ENCODE measurements around the gene C13orf42.

The C13orf42 gene

DNA sequence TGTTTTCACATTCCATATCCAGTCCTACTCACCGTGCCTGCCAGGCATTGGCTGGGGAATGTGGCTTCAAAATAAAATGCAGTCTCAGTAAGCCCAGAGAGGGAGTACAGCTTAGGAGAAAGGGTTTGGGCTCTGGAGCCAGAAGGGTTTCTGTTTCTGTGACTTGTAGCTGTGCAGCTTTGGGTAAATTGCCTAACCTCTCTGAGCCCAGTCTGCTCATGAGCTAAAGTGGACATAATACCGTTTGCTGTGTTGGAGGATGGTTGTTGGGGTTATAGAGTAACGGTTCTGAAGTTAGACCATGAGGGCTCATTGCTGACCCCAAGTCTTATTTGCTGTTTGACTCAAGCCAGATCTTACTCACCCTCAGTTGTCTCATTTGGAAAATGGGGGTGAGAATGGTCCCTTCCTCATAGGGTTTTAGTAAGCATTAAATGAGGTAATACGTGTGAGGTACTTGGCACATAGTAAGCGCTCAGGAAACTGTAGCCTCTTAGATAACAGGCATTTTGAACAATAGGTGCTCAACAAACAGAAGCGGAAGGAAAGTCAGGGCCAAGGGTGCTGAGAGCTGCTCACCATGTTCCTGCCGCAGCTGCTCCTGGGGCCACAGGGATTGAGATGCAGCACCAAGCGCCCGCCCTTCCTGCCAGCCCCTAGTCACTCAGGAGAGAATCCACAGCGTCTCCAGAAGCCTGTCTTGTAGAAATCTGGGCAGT lies 45.5 kb downstream of the C13orf42 start:
- DNase-seq (ENCODE audit: low read depth in 2 of 2) = no peak

DNA sequence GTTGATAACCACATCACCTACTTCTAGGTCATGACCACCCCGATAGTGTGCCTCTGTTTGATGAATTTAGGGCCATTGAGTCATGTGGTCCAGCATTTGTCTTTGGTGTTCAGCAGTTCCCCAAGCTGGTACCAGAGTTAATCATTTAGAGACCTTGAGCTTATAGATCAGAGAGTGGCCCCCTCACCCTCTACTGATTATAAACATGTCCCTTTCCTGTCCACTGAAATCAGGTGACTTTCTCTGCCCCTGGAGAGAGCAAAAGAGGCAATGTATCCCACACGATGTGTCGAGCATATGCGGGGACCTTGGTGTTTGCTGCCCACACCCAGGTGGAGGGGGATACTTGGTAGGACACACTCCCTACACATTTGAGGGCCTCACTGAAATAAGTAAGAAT lies 46.3 kb downstream of the C13orf42 start:
- DNase-seq (ENCODE audit: low read depth in 2 of 2) = no peak

DNA sequence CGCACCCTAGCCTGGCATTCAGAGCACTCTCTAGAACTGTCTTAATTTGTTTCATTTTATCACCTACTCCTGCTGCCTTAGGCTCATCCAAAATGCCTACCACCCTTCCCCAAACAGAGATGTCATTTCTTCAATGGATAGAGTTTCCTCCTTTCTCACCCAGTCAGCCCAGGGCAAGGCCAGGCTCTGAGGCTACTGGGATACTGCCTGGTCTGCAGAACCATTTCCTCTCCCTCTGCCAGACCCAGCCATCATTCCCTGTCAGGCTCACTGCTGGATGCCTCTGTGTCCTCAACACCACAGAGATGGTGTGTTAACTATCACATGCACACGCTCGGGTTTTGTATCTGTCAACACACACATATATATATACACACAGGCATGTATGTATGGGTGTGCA lies 47.2 kb downstream of the C13orf42 start:
- no peak for DNase-seq (ENCODE audit: low read depth in 2 of 2)

- no peak for DNase-seq (ENCODE audit: low read depth in 2 of 2)
These were observed 52.5 kb downstream of the C13orf42 start for GRCh38 chr13:51058461-51059167.

GRCh38 chr13:51057906-51058305 lies 53.2 kb downstream of the C13orf42 start:
- DNase-seq (ENCODE audit: low read depth in 2 of 2) = no peak

GRCh38 chr13:51057001-51057400 lies 54.1 kb downstream of the C13orf42 start:
- no peak for DNase-seq (ENCODE audit: low read depth in 2 of 2)

DNA sequence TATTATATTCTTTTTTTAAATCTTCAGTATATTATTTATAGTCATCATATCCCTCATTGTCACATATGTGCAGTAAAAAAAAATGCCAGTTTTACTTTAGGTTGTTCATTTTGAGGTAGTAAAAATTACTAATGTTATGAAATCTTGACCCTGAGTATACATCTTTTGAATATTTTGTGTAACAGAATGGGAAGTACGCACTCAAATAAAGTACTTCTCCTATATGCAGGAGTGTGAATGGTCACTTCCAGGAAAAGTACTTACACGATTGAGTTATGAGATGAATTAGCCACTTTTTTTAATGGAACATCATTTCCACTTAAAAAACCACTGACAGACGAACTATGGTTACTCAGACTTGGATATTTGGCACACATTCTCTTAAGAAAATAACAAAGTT lies 58.5 kb downstream of the C13orf42 start:
- DNase-seq (ENCODE audit: low read depth in 2 of 2) = no peak

- no peak for DNase-seq (ENCODE audit: low read depth in 2 of 2)
These were observed 60.8 kb downstream of the C13orf42 start for GRCh38 chr13:51050021-51050830.

- DNase-seq (ENCODE audit: low read depth in 2 of 2) = no peak
These were observed 62.5 kb downstream of the C13orf42 start for GRCh38 chr13:51048616-51049015.

DNA sequence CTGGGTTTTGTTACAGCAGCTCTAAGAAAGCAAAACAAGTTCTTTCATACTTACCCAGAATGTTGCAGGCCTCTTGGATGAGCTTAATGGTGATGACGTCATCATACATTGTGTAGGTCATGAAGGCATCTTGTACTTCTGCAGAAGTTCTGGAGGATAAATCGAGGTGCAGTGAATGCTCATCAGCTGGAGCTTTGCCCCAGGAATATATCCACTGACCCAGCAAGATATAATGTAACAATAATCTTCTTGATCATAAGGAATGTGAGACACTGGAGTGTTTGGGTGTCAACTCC lies 63.0 kb downstream of the C13orf42 start:
- DNase-seq (ENCODE audit: low read depth in 2 of 2) = no peak

DNA sequence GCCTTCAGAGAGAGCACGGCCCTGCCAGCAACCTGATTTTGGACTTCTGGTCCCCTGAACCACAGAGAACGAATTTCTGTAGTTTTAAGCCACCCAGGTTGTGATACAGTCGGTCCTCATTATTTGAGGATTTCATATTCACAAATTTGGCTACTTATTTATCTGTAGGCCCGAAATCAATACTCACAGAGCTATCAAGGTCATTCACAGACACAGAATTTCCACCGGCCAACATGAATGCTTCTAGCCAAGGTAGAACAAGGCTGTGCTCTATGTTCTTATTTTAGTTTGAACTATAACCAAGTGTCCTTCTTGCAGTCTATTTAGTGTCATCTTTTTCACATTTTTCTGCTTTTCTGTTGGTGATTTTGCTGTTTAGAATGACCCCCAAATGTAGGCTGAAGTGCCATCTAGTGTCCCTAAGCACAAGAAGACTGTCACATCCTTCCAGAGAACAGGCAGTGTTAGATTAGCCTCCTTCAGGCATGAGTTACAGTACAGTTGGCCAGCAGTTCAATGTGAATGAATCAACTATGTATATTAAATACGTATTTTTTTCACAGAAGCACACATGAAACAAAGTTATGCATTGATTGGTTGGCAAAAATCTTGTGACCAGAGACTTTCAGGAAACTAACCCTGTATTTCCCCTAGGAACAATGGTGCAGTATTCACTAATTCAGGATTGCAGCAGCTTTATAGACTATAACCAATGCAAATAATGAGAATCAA lies 63.5 kb downstream of the C13orf42 start:
- no peak for DNase-seq (ENCODE audit: low read depth in 2 of 2)

GRCh38 chr13:51045451-51045850 lies 65.6 kb downstream of the C13orf42 start:
- DNase-seq (ENCODE audit: low read depth in 2 of 2) = no peak

- DNase-seq (ENCODE audit: low read depth in 2 of 2) = no peak
These were observed 66.9 kb downstream of the C13orf42 start for GRCh38 chr13:51044023-51044665.

DNA sequence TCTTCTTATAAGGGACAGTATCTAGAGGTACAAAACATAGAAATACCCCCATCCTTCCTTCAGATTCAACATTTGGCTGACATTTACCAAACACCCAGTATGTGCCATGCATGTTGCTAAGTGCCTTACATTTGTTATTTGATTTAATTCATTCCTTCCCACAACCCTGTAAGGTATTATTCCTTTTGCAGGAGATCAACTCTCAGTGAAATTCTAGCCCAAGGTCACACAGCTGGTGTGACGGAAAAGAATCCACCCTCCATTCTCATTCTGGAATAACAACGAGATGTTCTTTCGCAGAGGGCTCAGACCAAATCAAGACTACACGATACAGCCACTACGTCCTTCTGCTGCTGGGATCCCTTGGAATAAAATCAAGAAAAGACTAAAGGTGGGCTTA lies 67.8 kb downstream of the C13orf42 start:
- no peak for DNase-seq (ENCODE audit: low read depth in 2 of 2)

DNA sequence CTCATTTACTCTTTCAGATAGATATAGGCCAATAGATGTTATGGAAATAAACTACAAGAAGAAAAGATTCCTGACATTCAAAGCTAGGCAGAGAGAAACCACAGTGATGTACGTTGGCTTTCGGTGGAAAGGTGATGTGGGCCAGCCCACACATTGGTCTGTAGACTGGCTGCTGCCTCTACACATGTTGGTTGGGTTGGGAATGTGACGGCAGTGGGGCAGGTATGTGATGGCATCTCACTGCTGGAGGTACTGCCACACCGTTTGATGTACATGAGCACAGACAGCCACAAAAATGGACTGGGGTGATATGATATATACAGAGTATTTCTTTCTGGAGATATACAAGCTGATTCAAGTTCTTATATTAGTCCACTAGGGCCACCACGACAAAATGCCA lies 69.4 kb downstream of the C13orf42 start:
- no peak for DNase-seq (ENCODE audit: low read depth in 2 of 2)

- DNase-seq (ENCODE audit: low read depth in 2 of 2) = no peak
These were observed 69.9 kb downstream of the C13orf42 start for GRCh38 chr13:51041126-51041525.

DNA sequence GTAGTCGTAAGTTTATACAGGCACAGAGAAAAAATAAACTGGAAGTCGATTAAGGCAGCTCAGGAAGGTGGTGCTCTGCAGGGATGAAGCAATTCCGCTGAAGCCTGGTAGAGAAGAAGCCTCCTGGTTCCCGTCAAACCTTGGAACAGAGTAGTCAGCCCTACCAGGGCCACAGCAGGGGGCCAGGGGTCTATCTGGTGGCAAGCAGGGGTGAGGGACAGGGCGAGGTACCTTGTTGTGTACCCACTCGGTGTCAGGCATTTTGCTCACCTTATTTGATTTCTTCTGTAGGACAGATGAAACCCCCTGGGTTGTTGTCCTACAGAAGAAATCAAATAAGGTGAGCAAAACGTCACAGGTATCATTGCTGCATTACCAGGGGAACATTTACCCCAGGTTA lies 70.6 kb downstream of the C13orf42 start:
- DNase-seq (ENCODE audit: low read depth in 2 of 2) = no peak

- DNase-seq (ENCODE audit: low read depth in 2 of 2) = no peak
These were observed 74.7 kb downstream of the C13orf42 start for GRCh38 chr13:51036418-51036817.

GRCh38 chr13:51035978-51036377 lies 75.1 kb downstream of the C13orf42 start:
- no peak for DNase-seq (ENCODE audit: low read depth in 2 of 2)

DNA sequence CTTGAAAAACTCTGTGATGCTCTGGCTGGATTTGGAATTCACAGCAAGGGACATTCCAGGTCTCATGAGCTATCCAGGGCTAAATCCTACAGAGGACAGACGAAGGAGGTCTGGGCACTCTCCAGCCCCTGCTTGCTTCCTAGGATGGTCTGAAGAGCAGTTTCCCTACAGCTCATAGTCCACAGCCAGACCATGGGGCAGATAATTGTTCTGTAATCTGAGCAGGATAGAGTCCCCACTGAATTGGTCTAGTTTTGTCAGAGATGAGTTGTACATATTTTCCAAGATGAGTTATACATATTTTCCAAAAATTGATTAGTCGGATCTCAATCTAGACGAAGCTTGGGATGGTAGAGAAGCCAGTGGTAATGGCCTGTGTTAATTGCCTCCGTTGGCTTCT lies 75.6 kb downstream of the C13orf42 start:
- DNase-seq (ENCODE audit: low read depth in 2 of 2) = no peak

GRCh38 chr13:51034906-51035305 lies 76.2 kb downstream of the C13orf42 start:
- no peak for DNase-seq (ENCODE audit: low read depth in 2 of 2)

Data from fibroblast of skin of left biceps (primary cell).